ENCODE measurements around the gene BMP8A. TPM values are rescaled to one million over a fixed set of nuclear protein-coding genes. Genes with fewer than 3 reads are reported as not detected.

The BMP8A gene
- total and polyA plus RNA-seq, 2 of the 8 experiments (the other 6 are each of a cell fraction or from before 2014, with no cell fraction given), result 0.38 to 0.43 TPM

DNA sequence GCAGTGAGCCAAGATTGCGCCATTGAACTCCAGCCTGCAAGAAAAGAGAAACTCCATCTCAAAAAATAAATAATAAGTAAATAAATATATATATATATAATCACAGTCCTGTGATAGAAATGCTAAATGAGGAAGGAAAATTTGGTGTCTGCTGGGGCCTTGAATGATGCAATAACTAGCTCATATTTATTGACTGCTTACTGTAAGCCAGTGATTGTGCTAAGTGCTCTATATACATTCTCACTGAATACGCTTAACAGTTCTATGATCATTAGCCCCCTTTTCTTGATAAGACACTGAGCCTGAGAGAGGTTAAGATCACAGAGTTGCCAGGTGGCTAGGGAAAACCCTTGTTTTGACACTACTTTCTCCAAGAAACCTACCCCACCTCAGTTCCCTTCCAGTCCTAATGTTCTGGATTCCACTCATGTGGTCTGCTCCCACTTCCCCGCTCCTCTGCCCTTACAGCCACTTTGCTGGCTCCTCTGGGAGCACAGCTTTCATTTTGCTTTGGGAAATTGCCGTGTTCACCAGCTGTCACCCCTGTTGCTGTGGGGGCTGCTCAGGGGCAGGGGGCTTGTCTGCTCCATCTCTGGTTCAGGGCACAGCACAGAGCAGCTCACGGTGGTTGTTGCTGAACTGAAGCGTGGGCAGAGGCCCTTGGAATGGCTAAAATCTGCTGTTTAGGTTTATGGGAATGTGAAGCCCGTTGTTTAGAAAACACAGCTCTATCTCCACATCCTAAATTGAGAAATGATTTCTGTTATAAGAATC lies 2.5 kb upstream of the BMP8A start (continued):
- no peak for TF ChIP-seq CTCF (IDR thresholded peaks at IDR 0.05; ENCODE audit: control extremely low read depth in 1 of 3, insufficient read depth in 1 of 3, low read depth in 1 of 3, low read length in 3 of 3)
- TF ChIP-seq NANOG (IDR thresholded peaks at IDR 0.05; ENCODE audit: insufficient read depth, low read depth, low read length, poor library complexity, severe bottlenecking), result no peak
- TF ChIP-seq HDAC2 (IDR thresholded peaks at IDR 0.05; ENCODE audit: borderline replicate concordance in 1 of 2, low read depth in 2 of 2, low read length in 2 of 2), result no peak

Data from H1 (cell line).